Activated naive CD4-positive, alpha-beta T cell treated with anti-CD3 and anti-CD28 coated beads, Interleukin-2, amount 50 U/mL, for 24 hours (primary cell): ENCODE measurements around the gene MMD.

Experiments used
- H3K27ac Mint-ChIP-seq: one replicate; pipeline ENCODE4 v1.8.0; 2021; ENCODE audit warnings: mild to moderate bottlenecking, mixed read lengths
- H3K27me3 Mint-ChIP-seq: one replicate; pipeline ENCODE4 v1.8.0; 2021; ENCODE audit warnings: mixed read lengths
- H3K36me3 Mint-ChIP-seq: one replicate; pipeline ENCODE4 v1.8.0; 2021; ENCODE audit warnings: mixed read lengths
- H3K4me1 Mint-ChIP-seq: one replicate; pipeline ENCODE4 v1.8.0; 2021; ENCODE audit warnings: mixed read lengths
- H3K4me3 Mint-ChIP-seq: one replicate; pipeline ENCODE4 v1.8.0; 2021; ENCODE audit warnings: mild to moderate bottlenecking, mixed read lengths
- H3K9me3 Mint-ChIP-seq: one replicate; pipeline ENCODE4 v1.8.0; 2021; ENCODE audit warnings: mixed read lengths

Gene MMD

DNA sequence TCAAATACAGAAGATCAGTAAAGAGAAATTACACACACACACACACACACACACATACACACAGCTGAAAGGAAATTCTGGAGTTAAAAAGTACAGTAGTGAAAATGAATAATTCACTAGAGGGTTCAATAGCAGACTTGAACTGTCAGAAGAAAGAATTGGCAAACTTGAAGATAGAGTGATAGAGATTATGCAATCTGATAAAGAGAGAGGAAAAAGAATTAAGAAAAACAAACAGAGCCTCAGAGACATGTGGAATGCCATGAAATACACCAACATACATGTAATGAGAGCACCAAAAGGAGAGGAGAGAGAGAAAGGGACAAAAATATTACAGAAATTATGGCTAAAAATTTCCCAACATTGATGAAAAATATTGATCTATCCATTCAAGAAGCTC, 60.7 kb downstream of the MMD start:
- Mint-ChIP-seq H3K9me3 (peaks cover 9% of the 10 kb centered on the region), H3K36me3 (no peaks in the 10 kb centered on the region), H3K27ac (no peak overlapping the region), H3K27me3 (peaks cover 5% of the 10 kb centered on the region), H3K4me3 (no peak overlapping the region), H3K4me1 (peaks cover 4% of the 10 kb centered on the region)

GRCh38 chr17:55356434-55357328, 65.0 kb downstream of the MMD start:
- Mint-ChIP-seq H3K36me3 (no peaks in the 10 kb centered on the region), H3K4me1 (peaks cover 4% of the 10 kb centered on the region), H3K27ac (no peak overlapping the region), H3K9me3 (peaks cover 9% of the 10 kb centered on the region), H3K27me3 (peaks cover 5% of the 10 kb centered on the region), H3K4me3 (no peak overlapping the region)

- peaks cover 2% of the 10 kb centered on the region for H3K27me3 Mint-ChIP-seq
- no peaks in the 10 kb centered on the region for H3K9me3 Mint-ChIP-seq
- no peaks in the 10 kb centered on the region for H3K36me3 Mint-ChIP-seq
- H3K4me1 Mint-ChIP-seq: peaks cover 4% of the 10 kb centered on the region
- no peak overlapping the region for H3K4me3 Mint-ChIP-seq
- H3K27ac Mint-ChIP-seq: no peak overlapping the region
Observed at GRCh38 chr17:55354941-55355340, 66.7 kb downstream of the MMD start.

DNA sequence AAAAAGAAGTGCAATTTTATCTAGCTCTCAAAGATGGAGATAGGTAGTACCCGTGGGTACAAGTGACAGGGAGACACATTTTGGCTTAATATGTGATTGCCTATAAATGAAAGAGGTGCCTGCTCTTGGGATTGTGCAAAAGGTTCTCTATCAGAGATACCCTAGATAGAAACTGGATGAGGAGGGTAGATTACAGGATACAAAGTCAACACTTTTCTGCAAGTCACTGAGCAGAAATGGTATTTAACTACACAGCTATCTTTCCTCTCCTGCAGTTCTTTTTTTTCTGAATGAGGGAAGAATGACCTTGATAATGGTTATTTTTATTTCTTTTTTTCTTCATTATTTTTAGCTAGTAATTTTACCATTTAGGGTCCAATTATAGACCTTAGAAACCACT, 67.6 kb downstream of the MMD start:
- peaks cover 6% of the 10 kb centered on the region for H3K4me1 Mint-ChIP-seq
- H3K36me3 Mint-ChIP-seq: no peaks in the 10 kb centered on the region
- H3K9me3 Mint-ChIP-seq: no peaks in the 10 kb centered on the region
- no peak overlapping the region for H3K4me3 Mint-ChIP-seq
- H3K27me3 Mint-ChIP-seq: peaks cover 2% of the 10 kb centered on the region
- no peak overlapping the region for H3K27ac Mint-ChIP-seq

DNA sequence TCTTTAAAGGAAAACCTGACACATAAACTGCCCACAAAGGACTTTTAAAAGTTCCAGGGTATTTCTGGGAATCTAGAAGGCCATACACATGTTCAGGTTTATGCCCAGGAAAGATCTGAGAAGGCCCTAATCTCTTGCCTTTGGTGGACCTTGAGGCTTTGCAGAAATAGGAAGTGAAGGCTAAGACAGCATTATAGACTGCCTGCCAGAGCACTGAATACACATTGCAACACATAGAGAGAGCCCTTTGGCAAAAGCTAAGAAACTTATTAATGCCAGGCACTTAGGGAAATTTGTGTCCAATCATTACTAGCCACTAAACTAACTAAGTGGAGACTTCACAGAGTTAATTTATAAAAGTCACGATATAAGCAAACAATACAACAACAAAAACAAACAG, 70.4 kb downstream of the MMD start:
- H3K27ac Mint-ChIP-seq: no peak overlapping the region
- no peak overlapping the region for H3K4me3 Mint-ChIP-seq
- peaks cover 8% of the 10 kb centered on the region for H3K4me1 Mint-ChIP-seq
- H3K36me3 Mint-ChIP-seq: no peaks in the 10 kb centered on the region
- no peaks in the 10 kb centered on the region for H3K27me3 Mint-ChIP-seq
- no peaks in the 10 kb centered on the region for H3K9me3 Mint-ChIP-seq

DNA sequence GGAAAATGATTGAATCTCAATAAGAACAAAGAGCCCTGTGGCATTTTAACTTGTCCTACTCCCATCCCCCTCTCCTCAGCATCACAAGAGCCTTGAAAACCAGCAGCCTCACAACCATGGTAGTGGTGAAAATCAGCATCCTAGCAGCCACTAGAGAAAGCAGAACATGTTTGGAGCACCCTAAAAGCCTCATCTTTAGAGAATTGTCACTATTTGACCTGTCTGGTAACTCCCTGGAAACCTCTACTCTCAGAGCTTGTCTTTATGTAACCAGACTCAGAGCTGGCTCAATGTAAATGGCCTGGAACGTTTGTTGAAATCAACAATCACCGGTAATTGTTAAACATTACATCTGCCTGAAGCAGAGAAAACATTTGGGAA, 70.8 kb downstream of the MMD start:
- no peaks in the 10 kb centered on the region for H3K36me3 Mint-ChIP-seq
- H3K4me1 Mint-ChIP-seq: peaks cover 8% of the 10 kb centered on the region
- no peaks in the 10 kb centered on the region for H3K9me3 Mint-ChIP-seq
- no peak overlapping the region for H3K4me3 Mint-ChIP-seq
- H3K27me3 Mint-ChIP-seq: no peaks in the 10 kb centered on the region
- no peak overlapping the region for H3K27ac Mint-ChIP-seq

GRCh38 chr17:55348749-55349354, 72.8 kb downstream of the MMD start:
- H3K27me3 Mint-ChIP-seq: no peaks in the 10 kb centered on the region
- no peaks in the 10 kb centered on the region for H3K36me3 Mint-ChIP-seq
- H3K4me1 Mint-ChIP-seq: peaks cover 14% of the 10 kb centered on the region
- no peak overlapping the region for H3K27ac Mint-ChIP-seq
- no peak overlapping the region for H3K4me3 Mint-ChIP-seq
- no peaks in the 10 kb centered on the region for H3K9me3 Mint-ChIP-seq

DNA sequence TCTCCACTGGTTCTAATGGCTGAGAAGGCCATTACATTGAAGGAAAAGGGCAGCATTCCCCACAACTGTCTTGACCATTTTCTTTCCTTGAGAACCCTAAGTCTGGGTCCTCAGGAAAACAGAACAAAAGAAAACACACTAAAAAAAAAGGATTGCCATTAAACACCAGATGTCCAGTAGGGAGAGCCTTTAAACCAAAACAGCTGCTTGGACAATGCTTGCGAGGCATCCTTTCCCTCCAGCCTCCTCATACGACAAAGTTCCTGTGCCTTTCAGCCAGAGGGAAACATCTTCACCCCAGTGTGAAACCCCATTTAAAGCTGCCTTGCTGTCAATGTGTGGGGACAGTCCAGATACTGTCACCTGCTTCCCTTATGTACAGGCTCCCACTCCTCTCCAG, 74.3 kb downstream of the MMD start:
- H3K27me3 Mint-ChIP-seq: no peaks in the 10 kb centered on the region
- no peaks in the 10 kb centered on the region for H3K36me3 Mint-ChIP-seq
- H3K27ac Mint-ChIP-seq: no peak overlapping the region
- no peak overlapping the region for H3K4me3 Mint-ChIP-seq
- peaks cover 21% of the 10 kb centered on the region for H3K4me1 Mint-ChIP-seq
- H3K9me3 Mint-ChIP-seq: no peaks in the 10 kb centered on the region

GRCh38 chr17:55346658-55347057, 75.0 kb downstream of the MMD start:
- H3K4me3 Mint-ChIP-seq: no peak overlapping the region
- H3K27ac Mint-ChIP-seq: no peak overlapping the region
- peaks cover 21% of the 10 kb centered on the region for H3K4me1 Mint-ChIP-seq
- no peaks in the 10 kb centered on the region for H3K27me3 Mint-ChIP-seq
- no peaks in the 10 kb centered on the region for H3K36me3 Mint-ChIP-seq
- no peaks in the 10 kb centered on the region for H3K9me3 Mint-ChIP-seq

DNA sequence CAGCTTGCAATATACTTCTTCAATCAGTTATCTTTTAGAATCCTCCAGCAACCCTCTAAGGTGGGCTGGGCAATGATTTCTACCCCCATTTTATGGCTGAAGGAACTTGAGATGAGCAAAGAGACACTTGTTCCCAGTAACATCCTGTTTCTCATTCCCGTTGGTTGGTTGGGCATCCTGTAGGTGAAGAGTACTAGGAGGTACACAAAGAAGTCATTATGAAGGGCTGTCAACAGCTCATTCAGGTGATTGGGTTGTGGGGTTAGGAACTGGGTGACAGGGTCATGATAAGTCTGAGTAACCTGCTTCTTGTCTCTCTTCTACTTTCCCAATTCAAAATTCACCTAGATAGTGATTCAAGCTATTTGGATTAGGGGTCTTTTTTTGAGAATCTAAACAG, 76.5 kb downstream of the MMD start:
- H3K4me1 Mint-ChIP-seq: peaks cover 21% of the 10 kb centered on the region
- H3K27ac Mint-ChIP-seq: no peak overlapping the region
- no peak overlapping the region for H3K4me3 Mint-ChIP-seq
- no peaks in the 10 kb centered on the region for H3K36me3 Mint-ChIP-seq
- no peaks in the 10 kb centered on the region for H3K9me3 Mint-ChIP-seq
- H3K27me3 Mint-ChIP-seq: peaks cover 2% of the 10 kb centered on the region

GRCh38 chr17:55344514-55344997, 77.1 kb downstream of the MMD start:
- H3K4me1 Mint-ChIP-seq: peaks cover 21% of the 10 kb centered on the region
- H3K36me3 Mint-ChIP-seq: no peaks in the 10 kb centered on the region
- peaks cover 5% of the 10 kb centered on the region for H3K27me3 Mint-ChIP-seq
- no peak overlapping the region for H3K27ac Mint-ChIP-seq
- no peaks in the 10 kb centered on the region for H3K9me3 Mint-ChIP-seq
- no peak overlapping the region for H3K4me3 Mint-ChIP-seq

GRCh38 chr17:55343900-55344513, 77.6 kb downstream of the MMD start:
- no peak overlapping the region for H3K4me3 Mint-ChIP-seq

DNA sequence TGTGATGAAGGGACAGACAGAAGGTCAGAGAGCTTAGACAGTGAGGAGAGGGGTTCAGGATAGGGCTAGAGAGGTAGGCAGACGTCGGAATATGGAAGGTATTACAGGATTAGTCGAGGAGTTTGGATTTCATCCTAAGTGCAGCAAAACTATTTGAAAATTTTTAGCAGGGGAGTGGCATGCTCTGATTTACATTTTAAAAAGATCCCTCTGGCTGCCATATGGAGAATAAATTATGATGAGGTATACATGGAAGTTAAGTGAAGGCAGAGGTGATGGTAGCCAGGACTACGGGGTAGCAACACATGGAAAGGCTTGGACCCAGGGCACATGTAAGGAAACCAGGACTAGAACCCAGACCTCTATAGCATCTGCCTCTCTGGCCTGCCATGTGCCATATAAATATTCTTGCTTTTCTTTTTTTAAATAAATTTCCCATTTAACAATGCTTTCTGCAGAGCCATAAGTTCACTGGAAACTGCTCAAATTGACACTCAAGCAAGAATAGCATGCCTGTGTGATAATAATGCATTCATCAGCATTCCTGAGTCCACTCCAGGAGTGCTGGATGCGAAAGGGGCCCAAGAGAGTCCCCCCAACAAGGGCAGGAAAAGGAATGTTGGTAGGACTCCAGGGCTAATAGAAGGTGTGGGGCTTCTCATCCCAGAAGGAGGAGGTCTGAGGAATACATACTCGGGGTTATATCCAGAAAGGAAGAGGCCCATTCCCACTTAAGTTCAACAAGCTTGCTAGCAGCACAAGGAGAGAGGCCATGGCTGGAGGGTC, 78.6 kb downstream of the MMD start:
- Mint-ChIP-seq H3K4me1 (peaks cover 14% of the 10 kb centered on the region), H3K27me3 (peaks cover 9% of the 10 kb centered on the region), H3K36me3 (no peaks in the 10 kb centered on the region), H3K9me3 (no peaks in the 10 kb centered on the region), H3K27ac (no peak overlapping the region), H3K4me3 (no peak overlapping the region)

More at GRCh38 chr17:55343900-55344513, 77.6 kb downstream of the MMD start:
- H3K27ac Mint-ChIP-seq: no peak overlapping the region
- H3K4me1 Mint-ChIP-seq: peaks cover 19% of the 10 kb centered on the region
- H3K27me3 Mint-ChIP-seq: peaks cover 8% of the 10 kb centered on the region
- H3K9me3 Mint-ChIP-seq: no peaks in the 10 kb centered on the region
- no peaks in the 10 kb centered on the region for H3K36me3 Mint-ChIP-seq
